ENCODE results near the gene SH3PXD2A.

SH3PXD2A gene

GRCh38 chr10:103717341-103718246 is 137.8 kb downstream of the SH3PXD2A start:
- no peak for DNase-seq

DNA sequence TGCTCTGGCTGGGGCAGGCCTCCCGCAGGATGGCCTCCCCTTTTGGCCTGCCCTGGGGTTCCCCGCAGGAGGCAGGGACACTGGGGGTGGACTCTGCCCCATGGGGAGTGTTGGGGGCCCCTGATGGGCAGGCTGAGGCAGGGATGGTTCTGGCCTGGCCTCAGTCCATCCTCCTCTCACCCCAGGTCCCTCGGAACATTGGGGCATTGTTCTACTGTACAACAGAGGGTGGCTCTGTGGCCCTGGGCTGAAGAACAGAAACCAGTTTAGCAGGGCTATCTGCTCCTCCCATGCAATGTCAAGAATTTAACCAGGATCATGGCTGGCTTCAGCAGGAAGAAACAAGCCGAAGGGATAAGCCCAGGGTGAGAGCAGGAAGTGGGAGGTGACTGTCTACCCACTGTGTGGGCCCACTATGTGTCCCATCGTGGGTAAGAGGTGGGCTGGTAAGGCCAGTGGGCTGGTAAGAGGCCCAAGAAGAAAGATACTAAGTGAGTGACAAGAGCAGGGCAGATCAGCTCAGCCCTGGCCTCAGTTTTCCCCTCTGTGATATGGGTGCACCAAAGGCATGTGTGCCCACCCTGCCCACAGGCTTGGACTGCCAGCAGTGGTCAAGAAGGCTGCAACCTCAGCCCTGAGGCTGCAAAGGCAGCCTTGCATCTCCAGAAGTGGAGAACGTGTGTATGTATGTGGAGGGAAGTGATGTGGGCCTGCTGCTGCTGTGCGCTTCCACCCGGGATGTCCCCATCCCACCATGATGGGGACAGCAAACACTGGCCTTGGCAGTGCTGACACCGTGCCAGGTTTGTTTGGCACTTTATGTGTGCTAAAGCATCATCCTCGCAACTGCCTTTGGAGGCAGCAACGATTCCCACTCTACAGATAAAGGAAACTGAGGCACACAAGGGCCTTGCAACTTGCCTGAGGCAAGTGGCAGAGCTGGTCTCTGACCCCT is 138.9 kb downstream of the SH3PXD2A start:
- no peak for DNase-seq

GRCh38 chr10:103715430-103715829 is 139.9 kb downstream of the SH3PXD2A start:
- no peak for DNase-seq

GRCh38 chr10:103714232-103714891 is 141.0 kb downstream of the SH3PXD2A start:
- DNase-seq: no peak

- no peak for DNase-seq
Observed at GRCh38 chr10:103713676-103714075, 141.7 kb downstream of the SH3PXD2A start.

- DNase-seq: peak; percentile 84
Observed at GRCh38 chr10:103712898-103713498, 142.4 kb downstream of the SH3PXD2A start.

DNA sequence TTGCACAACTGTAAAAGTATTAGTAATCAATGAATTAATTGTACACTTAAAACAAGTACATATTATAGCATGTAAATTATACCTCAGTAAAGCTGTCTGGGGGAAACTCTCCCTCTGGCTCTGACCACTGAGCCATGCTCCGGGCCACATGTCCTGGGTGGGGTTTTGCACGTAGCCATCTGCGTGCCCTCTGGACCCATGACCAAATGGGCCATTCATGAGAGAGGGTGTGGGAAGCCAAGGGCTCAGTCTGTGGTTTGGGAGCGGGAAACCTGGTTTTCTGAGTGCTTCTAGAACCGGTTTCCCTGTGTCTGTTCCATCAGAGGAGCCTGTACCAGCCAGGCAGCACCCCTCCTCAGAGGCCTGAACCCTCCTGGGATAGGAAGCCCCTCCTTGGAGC is 143.2 kb downstream of the SH3PXD2A start:
- no peak for DNase-seq

GRCh38 chr10:103711351-103711994 is 143.9 kb downstream of the SH3PXD2A start:
- peak; percentile 43 for DNase-seq

DNA sequence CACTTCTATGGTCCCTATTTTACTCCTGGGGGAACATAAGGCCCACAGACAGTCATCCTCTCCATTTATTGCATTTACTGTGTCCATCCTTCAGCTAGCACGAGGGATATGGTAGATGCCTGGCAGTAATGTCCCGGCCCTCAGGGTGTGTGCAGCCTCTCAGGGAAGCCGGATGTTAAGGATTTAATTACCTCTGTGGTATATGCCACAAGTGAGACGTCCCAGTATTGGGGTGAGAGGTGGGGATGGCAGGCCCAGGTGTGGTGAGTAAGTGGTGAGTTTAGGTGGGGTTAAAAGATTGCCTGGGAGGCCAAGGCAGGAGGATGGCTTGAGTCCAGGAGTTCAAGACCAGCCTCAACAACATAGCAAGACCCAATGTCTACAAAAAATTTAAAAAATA is 144.9 kb downstream of the SH3PXD2A start:
- DNase-seq: no peak

DNA sequence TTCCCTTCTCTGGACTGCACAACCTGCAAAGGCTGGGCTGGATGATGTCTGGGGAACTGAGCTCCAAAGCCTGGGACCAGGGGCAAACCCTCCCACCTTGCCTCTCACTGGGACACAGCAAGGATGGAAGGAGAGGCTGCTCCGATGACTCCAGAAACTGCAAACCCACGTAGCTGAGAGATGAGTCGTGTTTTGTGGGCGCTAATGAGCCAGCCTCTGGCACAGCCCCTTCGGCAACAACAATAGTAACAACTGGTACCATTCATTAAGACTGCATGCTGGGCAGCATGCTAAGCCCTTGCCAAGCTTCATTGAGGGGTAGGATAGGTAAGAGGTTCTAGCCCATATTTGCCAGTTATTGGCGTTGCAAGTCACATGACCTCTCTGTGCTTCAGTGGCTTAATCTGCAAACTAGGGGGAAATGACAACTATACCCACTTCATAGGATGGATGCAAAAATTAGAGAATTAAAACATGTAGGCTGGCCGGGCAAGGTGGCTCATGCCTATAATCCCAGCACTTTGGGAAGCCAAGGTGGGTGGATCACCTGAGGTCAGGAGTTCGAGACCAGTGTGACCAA is 145.9 kb downstream of the SH3PXD2A start:
- no peak for DNase-seq

DNA sequence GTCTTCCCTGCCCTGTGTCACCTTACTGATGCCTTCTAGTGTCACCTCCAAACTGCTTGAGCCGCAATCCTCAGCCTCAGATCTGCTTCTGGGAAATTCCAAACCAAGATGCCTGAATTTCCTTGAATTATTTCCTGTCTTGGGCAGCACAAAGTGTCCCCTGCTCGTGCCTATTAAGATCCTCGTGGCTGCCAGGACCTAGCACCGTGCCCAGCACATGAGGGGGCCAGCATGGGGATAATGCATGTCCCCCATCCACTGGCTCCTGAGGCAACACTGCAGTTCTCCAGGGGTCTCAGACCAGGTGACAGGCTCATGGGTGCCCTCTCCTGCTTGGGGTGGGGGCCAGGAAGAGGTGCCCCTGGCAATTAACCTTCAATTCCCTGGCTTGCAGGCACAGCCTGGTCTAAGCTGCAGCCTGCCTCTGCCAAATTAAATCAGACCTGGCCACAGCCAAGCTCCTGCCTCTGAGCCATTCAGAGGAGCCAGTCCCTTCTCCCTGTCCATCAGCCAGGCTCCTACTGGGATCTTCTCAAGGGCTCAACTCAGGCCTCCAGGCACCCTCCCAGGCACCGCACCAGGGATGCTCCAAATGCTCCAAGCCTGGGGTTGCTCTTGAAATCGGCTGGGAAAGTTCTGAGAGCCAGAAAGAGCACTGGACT is 146.6 kb downstream of the SH3PXD2A start:
- no peak for DNase-seq

DNA sequence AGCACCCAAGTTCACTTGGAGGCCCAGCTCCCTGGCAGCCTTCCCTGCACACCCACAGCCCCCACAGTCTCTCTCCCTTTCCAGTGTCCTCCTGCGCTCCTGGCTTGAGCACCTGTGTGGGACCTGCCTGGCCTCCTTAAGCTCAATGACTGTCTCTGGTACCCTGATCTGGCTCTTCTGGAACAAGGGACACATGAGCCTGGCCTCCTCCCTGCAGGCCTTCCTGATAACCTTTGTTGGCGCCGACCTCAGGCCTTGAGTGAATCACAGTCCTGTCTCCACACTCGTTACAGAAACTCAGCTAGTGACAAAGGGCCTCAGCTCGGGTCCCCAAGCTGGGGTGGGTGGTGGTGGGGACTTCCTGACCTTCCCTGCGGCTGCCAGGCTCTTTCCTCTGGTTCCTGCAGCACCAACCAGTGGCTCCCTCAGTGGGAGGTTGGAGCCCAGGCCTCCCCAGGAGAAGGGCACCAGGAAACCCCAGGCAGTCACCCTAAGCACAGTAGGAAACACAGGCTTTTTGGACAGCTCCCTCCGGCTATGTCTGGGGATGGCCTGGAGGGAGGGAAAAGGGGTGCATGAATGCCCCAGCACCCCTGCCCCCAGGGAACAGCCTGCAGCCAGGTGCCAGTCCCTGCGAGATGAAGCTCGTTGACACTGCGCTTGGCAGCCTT is 147.3 kb downstream of the SH3PXD2A start:
- DNase-seq: no peak

DNA sequence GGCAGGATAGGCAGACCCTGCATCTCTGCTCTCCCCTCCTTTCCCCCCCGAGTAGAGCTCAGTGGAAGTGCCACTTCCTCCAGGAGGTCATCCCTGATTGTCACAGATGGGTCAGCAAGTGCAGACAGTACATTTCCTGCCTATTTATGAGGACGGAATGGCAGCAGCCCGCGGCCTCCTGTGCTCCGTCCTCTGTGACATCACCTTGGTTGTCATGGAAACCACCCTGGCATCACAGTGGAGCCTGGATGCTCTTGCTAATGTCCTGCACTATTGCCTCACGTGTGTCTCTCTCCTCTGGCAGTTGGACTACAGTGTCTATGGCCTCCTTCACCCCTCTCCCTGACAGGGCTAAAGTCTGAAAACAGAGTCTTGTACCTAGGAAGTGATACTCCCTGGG is 148.6 kb downstream of the SH3PXD2A start:
- no peak for DNase-seq

DNA sequence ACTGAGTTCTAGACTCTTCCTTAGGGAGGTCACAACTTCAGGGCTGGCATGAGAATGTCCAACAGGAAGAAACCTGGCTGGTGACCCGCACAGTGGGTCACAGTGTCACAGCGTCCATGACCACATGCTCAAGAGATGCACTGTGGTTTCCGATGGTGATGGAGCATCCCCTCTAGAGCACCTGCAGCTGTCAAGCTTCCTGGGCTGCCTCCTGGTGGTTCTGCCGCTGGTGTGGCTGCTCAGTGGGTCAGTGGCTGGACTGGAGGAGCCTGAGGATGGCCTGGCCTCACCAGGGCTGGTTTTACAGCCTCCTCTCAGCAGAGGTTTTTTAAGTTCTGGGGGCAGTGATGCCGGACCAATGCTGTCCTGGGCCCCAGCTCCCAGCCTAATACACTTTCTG is 149.3 kb downstream of the SH3PXD2A start:
- DNase-seq: no peak

- peak; percentile 98 for DNase-seq
Observed at GRCh38 chr10:103703941-103704919, 151.1 kb downstream of the SH3PXD2A start.

GRCh38 chr10:103701380-103702222 is 153.8 kb downstream of the SH3PXD2A start:
- DNase-seq: no peak

- no peak for DNase-seq
Observed at GRCh38 chr10:103700436-103700715, 155.0 kb downstream of the SH3PXD2A start.

DNA sequence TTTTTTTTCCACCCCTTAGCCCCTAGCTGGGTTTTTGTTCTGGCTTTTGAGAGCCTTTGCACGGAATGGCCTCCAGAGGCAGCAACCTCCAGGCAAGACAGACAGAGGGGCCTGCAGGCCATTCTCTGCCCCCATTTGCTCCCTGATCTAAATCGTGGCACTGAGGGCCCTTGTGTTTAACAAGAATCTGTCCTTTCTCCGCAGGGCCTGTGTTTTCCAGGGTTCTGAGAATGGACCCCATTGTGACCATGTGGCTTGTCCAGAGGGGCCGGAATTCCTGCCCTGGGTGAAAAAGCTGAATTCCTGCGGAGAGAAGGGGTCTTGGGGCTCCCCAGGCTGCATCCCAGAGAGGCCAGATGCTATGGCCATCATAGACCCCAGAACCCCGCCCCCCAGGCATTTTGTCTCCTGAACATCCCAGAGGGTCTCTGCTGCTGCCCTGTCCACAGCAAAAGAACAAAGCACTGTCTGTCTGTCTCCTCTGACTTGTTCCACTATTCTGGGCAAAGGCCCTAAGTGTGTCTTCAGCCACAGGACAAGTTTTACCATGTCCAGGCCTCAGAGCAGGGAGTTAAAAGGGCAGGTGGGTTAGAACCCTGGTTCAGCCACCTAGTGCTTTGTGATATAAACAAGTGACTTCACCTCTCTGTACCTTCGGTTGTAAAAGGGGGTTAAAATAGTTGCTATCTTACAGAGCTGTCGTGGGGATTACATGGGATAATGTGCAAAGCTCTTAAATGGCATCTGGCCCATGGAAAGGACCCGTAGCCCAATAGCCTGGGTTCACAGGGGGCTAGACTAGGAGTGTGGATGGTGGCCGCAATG is 155.6 kb downstream of the SH3PXD2A start:
- DNase-seq: peak; percentile 89

All from NCI-H82 (cell line).